ENCODE data around the gene PPP1R13L.

DNA sequence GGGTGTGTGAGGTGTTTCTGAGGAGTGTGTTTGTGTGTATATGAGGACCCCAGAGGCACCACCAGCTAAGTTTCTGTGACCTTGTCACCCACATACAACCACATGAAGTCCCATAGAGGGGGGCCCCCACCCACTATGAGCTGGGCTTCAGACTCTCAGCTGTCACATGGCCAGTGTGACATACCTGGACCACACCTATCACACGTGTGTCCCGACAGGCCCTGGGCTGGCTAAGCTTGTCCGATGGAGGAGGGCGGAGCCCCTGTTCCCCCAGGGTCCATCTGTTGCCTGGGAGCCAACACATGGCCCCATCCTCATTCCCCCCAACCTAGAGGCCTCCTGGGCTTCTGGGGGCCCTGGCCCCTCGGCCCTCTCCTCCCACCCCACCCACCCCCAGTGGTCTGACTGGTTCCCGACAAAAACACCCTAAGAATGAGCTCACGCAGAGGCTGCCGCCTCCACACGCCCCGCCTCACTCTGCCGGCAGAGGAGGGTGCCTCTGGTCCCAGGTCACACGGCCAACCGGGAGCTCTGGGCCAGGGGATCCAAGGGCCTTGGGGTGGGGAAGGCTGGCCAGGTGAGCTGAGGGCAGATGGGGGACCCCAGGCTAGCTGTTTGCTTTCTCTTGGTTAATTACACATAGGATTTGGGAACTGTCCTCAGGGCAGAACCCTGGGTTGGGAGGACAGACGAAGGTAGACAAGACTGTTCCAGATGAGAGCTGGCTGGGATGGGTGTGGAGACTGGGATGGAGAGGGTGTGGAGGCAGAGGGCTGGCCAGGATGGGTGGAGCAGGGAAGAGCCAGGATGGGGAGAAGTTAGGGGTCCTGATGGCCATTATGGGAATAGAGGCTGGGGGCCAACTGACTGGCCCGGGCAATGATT lies 60.0 kb downstream of the PPP1R13L start:
- TF ChIP-seq EZH2 (IDR thresholded peaks at IDR 0.05; ENCODE audit: insufficient read depth, poor library complexity, severe bottlenecking) (no peak), EZH2phosphoT487 (IDR thresholded peaks at IDR 0.05; ENCODE audit: insufficient read depth, low read depth) (no peak)

Data from GM23248 (cell line).